ENCODE data around the gene RIN2.

RIN2 gene

DNA sequence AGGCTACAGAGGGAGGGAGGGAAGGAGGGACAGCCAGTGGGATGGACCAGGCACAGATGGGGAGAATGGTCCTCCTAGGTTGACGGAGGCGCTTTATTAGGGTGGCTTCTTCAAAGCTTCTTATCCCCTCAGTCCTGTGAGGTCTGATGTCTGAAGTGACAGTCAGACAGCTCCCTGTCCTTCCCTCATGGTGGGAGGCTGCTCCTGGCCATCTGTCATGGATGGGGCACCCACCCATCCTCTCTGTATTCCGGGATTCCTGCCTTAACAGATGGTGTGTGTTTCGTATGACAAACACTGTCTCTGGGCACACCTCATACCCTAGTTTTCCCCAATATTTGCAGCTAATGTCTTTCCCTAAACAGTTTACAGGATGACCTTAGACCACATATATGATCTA lies 7.9 kb downstream of the RIN2 start:
- no peak for DNase-seq

DNA sequence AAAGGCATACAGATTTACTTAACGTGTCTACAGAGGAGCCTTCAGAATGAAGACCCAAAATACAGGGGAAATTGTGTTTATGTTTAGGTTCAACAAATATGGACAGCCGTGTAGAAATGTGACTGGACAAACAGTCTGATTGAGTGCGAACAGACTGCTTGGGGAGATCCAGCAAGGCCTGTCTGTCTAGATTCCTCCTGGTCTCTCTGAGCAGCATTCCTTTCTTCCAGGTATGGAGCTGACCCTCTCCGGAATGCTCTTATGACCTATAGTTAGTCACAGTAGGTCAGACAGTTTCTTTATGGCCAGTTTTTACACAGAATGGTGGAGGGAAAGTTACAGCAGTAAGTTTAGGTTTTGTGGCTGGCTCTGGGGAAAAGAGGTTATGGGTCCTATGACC lies 9.0 kb downstream of the RIN2 start:
- no peak for DNase-seq

DNA sequence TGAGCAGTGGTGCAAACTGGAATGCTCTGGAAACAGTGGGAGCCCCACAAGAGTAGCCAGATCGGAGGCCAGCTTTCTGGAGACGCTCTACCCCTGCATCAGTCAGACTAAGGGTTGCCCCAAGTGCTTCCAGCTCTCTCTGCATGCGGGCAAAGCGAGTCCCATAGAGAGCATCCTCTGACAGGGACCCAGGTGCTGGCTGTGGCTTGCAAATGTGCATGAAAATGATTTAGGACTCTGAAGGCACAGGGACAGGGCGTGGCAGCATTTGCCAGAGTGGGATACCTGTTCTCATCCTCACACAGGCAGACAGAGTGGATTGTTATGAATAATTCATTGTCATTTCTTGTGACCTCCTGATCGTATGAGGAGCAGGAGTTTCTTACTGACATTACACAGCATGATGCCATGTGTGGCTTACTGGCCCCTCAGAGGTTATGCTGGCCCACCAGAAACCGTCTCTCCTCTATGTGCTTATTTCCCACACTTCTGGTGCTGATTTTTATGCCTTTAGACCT lies 10.3 kb downstream of the RIN2 start:
- no peak for DNase-seq

GRCh38 chr20:19769507-19769906 lies 11.4 kb downstream of the RIN2 start:
- DNase-seq: no peak

- DNase-seq: no peak
Observed at GRCh38 chr20:19770375-19770774, 12.3 kb downstream of the RIN2 start.

- no peak for DNase-seq
Observed at GRCh38 chr20:19771031-19771430, 13.0 kb downstream of the RIN2 start.

DNA sequence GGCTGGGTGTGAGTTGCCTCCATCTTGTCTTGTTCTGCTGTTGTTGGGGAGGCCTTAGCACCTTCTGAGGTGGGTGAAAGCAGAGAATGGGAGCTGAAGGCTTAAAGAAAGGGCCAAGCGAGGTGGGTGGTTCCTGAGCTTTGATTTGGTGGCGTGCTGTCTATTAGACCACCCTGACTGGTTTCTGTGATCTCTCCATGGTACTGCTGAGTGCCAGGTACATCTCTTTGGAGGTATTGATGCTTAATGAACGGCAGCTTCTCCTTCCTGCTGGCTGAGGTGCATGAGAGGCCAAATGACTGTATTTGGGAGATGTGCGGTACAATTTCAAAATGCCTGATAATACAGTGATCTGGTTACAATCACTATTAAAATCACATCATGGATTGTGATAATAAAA lies 15.4 kb downstream of the RIN2 start:
- no peak for DNase-seq

- no peak for DNase-seq
Observed at GRCh38 chr20:19774135-19774933, 16.3 kb downstream of the RIN2 start.

- DNase-seq: no peak
Observed at GRCh38 chr20:19775353-19776253, 17.5 kb downstream of the RIN2 start.

- no peak for DNase-seq
Observed at GRCh38 chr20:19777315-19777714, 19.3 kb downstream of the RIN2 start.

DNA sequence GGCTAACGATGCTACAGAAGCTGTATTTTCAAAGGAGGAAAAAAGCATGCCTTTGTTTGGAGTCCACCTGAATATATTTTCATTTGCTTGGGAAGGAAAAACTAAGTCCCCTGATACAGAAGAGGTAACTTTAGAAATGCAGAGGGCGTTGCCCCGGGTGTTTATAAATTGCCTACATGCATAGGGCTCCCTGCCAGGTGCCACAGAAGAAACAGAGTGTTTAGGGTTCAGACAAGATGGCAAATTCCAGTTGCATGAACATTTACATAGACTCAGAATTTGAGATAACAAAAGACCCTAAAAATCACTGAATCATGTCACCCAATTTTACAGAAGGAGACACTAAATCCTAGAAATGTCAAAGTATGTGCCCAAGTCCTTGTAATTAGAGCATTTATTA lies 19.9 kb downstream of the RIN2 start:
- DNase-seq: no peak

- no peak for DNase-seq
Observed at GRCh38 chr20:19778404-19778803, 20.3 kb downstream of the RIN2 start.

DNA sequence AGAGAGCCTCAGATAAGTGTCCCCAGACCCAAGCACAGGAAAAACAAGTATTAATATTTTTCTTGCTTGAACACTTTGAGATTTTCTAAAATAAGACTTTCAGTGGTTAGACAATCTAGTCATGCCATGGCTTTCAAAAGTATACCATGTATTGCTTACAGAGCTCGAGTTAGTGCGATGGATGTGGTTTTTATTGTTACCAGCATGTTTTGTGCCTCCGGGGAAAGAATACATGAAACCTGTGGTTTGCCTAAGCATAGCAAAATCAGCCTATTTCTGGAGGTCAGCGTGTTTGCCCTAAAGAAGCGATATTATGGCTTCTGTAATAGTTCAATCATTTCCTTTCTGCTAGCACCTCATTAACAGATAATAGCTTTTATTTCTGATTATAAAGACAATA lies 21.6 kb downstream of the RIN2 start:
- DNase-seq: no peak

DNA sequence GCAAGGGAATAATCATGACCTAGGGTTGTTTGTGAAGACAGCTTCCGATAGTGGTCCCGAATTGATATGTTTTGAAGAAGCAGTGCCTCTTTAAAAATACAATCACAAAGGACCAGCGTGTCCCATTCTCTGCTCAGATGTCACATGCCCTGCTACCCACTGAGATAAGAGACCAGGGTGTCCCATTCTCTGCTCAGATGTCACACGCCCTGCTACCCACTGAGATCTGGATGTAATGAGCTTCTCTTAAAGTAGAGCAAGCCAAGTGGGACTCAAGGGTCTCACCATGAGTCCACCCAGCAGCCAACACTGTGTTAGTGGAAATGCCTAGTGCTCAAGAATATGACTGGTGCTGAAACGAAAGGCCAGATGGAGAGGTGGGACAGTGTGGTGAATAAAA lies 22.2 kb downstream of the RIN2 start:
- DNase-seq: no peak

GRCh38 chr20:19781235-19781634 lies 23.2 kb downstream of the RIN2 start:
- no peak for DNase-seq

GRCh38 chr20:19782669-19783068 lies 24.6 kb downstream of the RIN2 start:
- DNase-seq: no peak

DNA sequence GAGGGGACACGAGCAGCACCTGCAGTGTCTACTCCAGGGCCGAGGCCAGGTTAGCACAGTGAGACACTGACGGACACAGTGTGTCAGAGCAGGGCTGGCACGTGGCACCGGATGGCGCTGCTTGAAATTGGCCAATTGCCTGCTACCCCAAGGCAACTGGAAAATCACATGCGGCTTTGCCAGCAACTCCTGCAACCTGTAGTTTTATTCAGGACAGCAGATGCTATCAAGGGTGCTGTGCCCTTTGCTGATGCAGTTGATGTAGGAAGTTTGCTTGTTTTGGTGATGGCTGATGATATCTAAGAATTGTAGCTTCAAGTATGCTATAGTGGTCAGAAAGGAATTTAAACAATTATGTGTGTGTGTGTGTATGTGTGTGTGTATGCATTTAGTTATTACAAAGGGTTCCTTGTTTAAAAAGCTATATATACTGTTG lies 25.9 kb downstream of the RIN2 start:
- DNase-seq: no peak

DNA sequence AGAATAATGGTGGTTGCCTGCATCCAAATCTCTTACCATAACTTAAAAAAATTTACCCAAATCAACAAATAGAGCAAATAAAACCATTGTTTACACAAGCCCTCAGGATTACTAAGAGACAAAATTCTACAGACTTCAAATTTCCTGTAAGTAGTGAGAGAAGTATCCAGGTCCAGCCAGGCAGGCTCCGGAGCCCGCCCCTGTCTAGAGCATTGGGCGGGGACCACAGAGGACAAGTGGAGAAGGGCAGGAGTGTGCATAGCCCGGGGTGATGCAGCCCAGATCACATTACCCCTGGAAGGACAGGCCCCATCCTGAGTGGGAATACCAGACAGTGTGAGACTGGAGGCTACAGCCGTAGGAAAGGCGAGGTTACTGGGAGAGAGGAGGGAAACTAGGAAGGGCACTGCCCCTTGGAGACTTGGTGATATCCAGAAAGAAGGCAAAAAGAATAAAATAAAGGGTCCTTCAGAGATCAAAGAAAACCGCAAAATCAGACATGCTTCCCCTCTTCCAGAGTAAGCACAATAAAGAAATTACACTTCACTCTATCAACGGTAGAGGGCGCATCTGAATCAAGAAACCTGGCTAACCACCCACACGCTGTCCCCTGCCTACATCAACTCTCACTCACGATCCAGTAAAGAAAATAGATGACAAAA lies 26.6 kb downstream of the RIN2 start:
- DNase-seq: no peak

GRCh38 chr20:19785173-19785982 lies 27.3 kb downstream of the RIN2 start:
- DNase-seq: no peak

- no peak for DNase-seq
Observed at GRCh38 chr20:19785983-19786285, 27.9 kb downstream of the RIN2 start.

- no peak for DNase-seq
Observed at GRCh38 chr20:19786311-19786710, 28.3 kb downstream of the RIN2 start.

GRCh38 chr20:19787366-19787765 lies 29.3 kb downstream of the RIN2 start:
- no peak for DNase-seq

- DNase-seq: no peak
Observed at GRCh38 chr20:19789009-19789408, 31.0 kb downstream of the RIN2 start.

All from stimulated activated naive CD4-positive, alpha-beta T cell (primary cell).